BE2C (cell line): ENCODE results near the gene KDM3A.

Experiments
- DNase-seq: peaks from one replicate; pipeline ENCODE4 v3.0.0-alpha.2; 2020
- H3K27me3 ChIP-seq: fragments of 250-450 bp; sonication (Bioruptor Pico); 2 replicates; pipeline ENCODE4 v1.5.1; 2020; ENCODE audit warnings: mild to moderate bottlenecking
- H3K36me3 ChIP-seq: fragments of 250-450 bp; sonication (Bioruptor Pico); 2 replicates; pipeline ENCODE4 v1.5.1; 2020; ENCODE audit warnings: mild to moderate bottlenecking
- H3K4me1 ChIP-seq: fragments of 250-450 bp; sonication (Bioruptor Pico); 2 replicates; pipeline ENCODE4 v1.5.1; 2020
- H3K4me3 ChIP-seq: 2 replicates; pipeline ENCODE4 v1.5.1; 2011; ENCODE audit warnings: low read depth, low read length
- H3K9me3 ChIP-seq: fragments of 250-450 bp; sonication (Bioruptor Pico); 2 replicates; pipeline ENCODE4 v1.5.1; 2020
- TF ChIP-seq, protein P1 (sequence below): IDR thresholded peaks from 2 replicates; pipeline ENCODE4 v1.5.1; 2012; ENCODE audit warnings: mild to moderate bottlenecking, low read depth, low read length

Gene KDM3A

DNA sequence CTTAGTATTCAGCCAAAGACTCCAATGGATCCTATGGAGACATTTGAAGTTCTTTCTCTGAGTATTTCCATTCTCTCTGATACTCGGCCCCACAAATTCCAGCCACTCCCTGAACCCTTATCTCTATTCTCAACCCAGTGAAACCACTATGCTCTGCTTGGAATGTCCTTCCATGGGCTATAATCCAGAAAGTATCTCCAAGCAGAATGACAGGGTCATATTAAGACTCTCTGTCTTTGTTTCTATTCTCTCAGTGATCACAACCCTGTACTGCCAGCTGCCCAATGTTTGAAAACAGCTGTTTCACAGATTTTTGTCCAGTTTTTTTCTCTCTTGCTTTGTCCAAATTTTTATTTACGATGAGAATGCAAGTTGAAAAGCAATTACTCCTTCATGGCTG lies 100.2 kb downstream of the KDM3A start:
- Histone ChIP-seq H3K27me3 (no peaks in the 10 kb centered on the region), H3K4me3 (no peak overlapping the region), H3K4me1 (no peaks in the 10 kb centered on the region), H3K9me3 (no peaks in the 10 kb centered on the region), H3K36me3 (no peaks in the 10 kb centered on the region)
- TF ChIP-seq, protein P1, sequence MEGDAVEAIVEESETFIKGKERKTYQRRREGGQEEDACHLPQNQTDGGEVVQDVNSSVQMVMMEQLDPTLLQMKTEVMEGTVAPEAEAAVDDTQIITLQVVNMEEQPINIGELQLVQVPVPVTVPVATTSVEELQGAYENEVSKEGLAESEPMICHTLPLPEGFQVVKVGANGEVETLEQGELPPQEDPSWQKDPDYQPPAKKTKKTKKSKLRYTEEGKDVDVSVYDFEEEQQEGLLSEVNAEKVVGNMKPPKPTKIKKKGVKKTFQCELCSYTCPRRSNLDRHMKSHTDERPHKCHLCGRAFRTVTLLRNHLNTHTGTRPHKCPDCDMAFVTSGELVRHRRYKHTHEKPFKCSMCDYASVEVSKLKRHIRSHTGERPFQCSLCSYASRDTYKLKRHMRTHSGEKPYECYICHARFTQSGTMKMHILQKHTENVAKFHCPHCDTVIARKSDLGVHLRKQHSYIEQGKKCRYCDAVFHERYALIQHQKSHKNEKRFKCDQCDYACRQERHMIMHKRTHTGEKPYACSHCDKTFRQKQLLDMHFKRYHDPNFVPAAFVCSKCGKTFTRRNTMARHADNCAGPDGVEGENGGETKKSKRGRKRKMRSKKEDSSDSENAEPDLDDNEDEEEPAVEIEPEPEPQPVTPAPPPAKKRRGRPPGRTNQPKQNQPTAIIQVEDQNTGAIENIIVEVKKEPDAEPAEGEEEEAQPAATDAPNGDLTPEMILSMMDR = no peak
- DNase-seq = no peak
